Central memory CD8-positive, alpha-beta T cell (primary cell): ENCODE data around the gene SMIM24.
"Not testable (repeated sequence)": the region's sequence is repeated elsewhere in the genome, so short reads cannot be mapped to it uniquely, and the experiment has no call there.

Source experiments
- ATAC-seq: fragments of 150-1000 bp; cut with Tn5 transposase; replicated peaks from 2 replicates; pipeline ENCODE4 v1.10.0; 2022; ENCODE audit warnings: mild to moderate bottlenecking, moderate FRiP score, moderate number of reproducible peaks; ENCODE audit not compliant: poor library complexity, severe bottlenecking; ENCODE audit errors: extremely low read depth
- DNase-seq, 2 donors: peaks; one replicate each; pipeline ENCODE4 v3.0.0; 2021; ENCODE audit warnings: low spot score in 2 of 2
- H3K27ac Mint-ChIP-seq: one replicate; pipeline ENCODE4 v1.8.0; 2022; ENCODE audit warnings: low read depth, mild to moderate bottlenecking, moderate library complexity, mixed read lengths
- H3K27me3 Mint-ChIP-seq: one replicate; pipeline ENCODE4 v1.8.0; 2022; ENCODE audit warnings: mixed read lengths
- H3K36me3 Mint-ChIP-seq: one replicate; pipeline ENCODE4 v1.8.0; 2022; ENCODE audit warnings: mild to moderate bottlenecking, moderate library complexity, mixed read lengths; ENCODE audit not compliant: insufficient read depth
- H3K4me1 Mint-ChIP-seq: one replicate; pipeline ENCODE4 v1.8.0; 2022; ENCODE audit warnings: mixed read lengths
- H3K4me3 Mint-ChIP-seq: one replicate; pipeline ENCODE4 v1.8.0; 2022; ENCODE audit warnings: mild to moderate bottlenecking, moderate library complexity, mixed read lengths
- H3K9me3 Mint-ChIP-seq: one replicate; pipeline ENCODE4 v1.8.0; 2022; ENCODE audit warnings: mixed read lengths

Gene SMIM24

DNA sequence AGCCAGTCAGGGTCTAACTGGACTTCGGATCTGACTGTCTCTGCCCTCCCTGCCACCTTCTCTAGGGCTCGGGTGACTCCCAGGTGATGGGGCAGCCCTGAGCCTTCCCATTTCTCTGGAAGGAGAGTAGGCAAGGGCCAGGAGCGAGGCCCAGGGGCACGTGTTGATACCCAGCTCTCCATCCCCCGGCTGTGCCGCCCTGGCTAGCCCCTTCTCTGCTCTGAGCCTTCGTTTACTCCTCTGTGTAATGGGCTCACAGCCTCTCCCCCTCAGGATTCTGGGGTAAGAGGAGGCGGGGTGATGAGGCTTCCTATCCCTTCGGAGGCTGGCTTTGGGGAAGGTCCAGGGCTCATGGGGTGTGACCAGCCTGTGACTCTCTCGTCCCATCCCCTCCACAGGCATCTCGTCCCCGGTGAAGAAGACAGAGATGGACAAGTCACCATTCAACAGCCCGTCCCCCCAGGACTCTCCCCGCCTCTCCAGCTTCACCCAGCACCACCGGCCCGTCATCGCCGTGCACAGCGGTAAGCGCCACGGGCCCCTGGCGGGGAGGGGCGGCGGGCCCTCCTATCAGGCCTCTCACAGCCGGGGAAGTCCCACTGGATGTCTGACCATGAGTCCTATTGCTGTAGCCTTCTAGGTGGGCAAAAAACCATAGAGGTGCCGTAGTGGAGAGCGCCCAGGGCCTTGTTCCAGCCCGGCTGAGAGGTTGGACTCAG, 31.6 kb downstream of the SMIM24 start:
- no peak overlapping the region for H3K27ac Mint-ChIP-seq
- H3K27me3 Mint-ChIP-seq = no peaks in the 10 kb centered on the region
- H3K4me3 Mint-ChIP-seq = no peak overlapping the region
- H3K4me1 Mint-ChIP-seq = peaks cover 3% of the 10 kb centered on the region
- ATAC-seq (no peak), DNase-seq (no peak)
- no peaks in the 10 kb centered on the region for H3K9me3 Mint-ChIP-seq
- H3K36me3 Mint-ChIP-seq = peaks cover 6% of the 10 kb centered on the region

DNA sequence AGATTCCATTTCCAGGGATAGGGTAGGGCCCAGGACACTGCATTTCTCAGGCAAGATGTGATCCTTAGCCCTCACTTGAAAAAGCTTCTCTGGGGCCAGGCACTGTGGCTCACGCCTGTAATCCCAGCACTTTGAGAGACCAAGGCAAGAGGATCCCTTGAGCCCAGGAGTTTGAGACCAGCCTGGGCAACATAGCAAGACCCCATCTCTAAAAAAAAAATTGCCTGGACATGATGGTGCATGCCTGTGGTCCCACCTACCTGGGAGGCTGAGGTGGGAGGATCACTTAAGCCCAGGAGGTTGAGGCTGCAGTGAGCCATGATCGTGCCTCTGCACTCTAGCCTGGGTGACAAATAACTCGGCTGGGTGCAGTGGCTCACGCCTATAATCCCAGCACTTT, 33.7 kb downstream of the SMIM24 start:
- not testable (repeated sequence) for H3K36me3 Mint-ChIP-seq, H3K27me3 Mint-ChIP-seq, ATAC-seq, H3K4me3 Mint-ChIP-seq, H3K4me1 Mint-ChIP-seq, DNase-seq, H3K27ac Mint-ChIP-seq, H3K9me3 Mint-ChIP-seq

DNA sequence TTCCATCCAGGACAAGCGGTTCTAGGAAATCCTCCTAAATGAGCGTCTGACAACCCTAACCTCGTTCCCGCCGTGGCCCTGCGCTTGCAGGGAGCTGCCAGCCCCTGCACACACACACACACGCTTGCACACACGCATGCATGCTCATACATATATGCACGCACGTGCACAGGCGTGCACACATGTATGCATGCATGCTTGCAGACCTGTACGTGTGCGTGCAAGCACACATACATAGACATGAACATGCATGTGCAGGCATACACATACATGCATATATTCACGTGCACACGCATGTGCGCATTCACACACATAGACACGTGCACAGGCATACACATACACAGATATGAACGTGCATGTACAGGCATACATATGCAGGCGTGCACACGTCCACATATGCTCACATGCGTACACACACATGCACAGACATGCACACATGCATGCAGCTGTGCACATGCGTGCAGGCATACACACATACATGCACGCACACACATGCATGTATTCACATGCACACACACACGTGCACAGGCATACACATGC, 35.6 kb downstream of the SMIM24 start:
- Mint-ChIP-seq H3K4me3 (no peak overlapping the region), H3K27me3 (no peaks in the 10 kb centered on the region), H3K36me3 (peaks cover 3% of the 10 kb centered on the region), H3K4me1 (peaks cover 8% of the 10 kb centered on the region), H3K9me3 (no peaks in the 10 kb centered on the region), H3K27ac (no peak overlapping the region)
- DNase-seq (no peak), ATAC-seq (no peak)

DNA sequence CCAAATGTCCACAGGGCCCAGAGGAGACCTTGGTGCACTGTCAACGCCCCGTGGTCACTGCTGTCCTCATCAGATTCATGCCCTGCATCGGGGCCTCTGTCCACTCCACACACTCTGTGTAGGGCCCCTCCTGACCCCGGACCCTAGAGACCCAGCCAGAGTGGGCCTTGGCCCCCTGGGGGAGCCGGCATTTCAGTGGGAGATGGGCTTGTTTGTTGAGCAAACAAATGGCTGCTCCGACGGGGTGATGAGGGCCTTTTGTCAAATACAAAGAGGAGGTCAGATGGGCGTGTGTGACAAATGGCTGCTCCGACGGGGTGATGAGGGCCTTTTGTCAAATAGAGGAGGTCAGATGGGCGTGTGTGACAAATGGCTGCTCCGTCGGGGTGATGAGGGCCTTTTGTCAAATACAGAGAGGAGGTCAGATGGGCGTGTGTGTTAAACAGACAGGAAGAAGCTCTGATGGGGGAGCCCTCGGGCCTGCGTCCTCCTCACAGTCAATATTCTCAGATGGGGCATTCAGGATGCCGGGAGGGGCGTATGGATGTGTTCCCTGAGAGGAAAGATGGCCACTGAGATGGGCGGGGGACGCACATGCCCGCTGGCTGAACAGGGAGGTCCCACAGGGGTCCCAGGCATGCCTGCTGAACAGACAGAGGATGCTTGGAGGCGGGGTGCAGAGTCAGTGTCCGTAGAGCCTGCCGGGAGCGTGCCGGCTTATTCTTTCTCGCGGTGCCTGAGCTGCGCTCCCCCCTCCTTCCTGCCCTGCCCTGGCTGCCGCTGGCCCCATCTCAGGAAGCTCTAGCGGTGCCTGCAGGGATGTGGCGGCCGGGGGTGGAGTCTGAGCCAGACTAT, 36.3 kb downstream of the SMIM24 start:
- Mint-ChIP-seq H3K36me3 (peaks cover 2% of the 10 kb centered on the region), H3K27ac (peak overlapping the region; percentile 56)
- no peak for DNase-seq

DNA sequence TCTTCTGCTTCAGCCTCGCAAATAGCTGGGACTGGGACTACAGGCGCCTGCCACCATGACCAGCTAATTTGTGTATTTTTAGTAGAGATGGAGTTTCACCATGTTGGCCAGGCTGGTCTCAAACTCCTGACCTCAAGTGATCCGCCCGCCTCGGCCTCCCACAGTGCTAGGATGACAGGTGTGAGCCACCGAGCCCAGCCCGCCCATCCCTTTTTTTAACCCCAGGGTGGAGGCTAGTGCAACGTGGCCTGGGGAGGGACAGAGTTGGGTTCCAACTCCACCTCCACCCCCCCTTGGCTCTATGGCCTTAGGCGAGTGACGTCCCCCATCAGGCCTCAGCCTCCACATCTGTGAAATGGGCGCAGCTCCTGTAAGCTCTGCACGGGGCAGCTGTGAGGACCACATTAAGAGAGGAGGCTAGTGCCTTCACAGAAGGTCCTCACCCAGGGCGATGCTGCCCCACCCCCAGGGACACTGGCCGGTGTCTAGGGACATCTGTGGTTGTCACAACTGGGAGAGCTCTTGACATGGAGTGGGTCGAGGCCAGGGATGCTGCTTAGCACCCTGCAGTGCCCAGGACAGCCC, 37.7 kb downstream of the SMIM24 start:
- DNase-seq (no peak), ATAC-seq (no peak)
- no peaks in the 10 kb centered on the region for H3K9me3 Mint-ChIP-seq
- peaks cover 8% of the 10 kb centered on the region for H3K4me1 Mint-ChIP-seq
- peaks cover 1% of the 10 kb centered on the region for H3K36me3 Mint-ChIP-seq
- no peak overlapping the region for H3K4me3 Mint-ChIP-seq
- no peaks in the 10 kb centered on the region for H3K27me3 Mint-ChIP-seq
- no peak overlapping the region for H3K27ac Mint-ChIP-seq

More for the DNA sequence above, 36.3 kb downstream of the SMIM24 start:
- no peak for ATAC-seq
- no peak overlapping the region for H3K4me3 Mint-ChIP-seq
- peaks cover 8% of the 10 kb centered on the region for H3K4me1 Mint-ChIP-seq
- no peaks in the 10 kb centered on the region for H3K9me3 Mint-ChIP-seq
- H3K27me3 Mint-ChIP-seq = no peaks in the 10 kb centered on the region

DNA sequence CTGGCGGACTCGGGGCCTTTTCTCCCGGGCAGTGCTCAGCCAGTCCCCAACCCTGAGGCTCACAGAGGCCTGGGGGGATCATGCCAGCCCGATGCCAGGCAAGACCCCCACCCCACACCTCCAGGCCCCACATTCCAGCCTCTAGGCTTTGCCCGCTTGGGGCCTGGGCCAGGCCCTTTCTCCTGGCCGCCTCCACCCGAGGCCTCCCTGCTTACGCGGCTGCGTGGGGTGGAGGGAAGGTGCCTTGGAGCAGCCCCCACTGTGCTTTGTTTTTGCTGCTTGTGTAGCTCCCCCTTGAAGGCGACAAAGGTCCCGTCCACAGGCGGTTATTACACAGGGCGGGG, 38.4 kb downstream of the SMIM24 start:
- no peaks in the 10 kb centered on the region for H3K27me3 Mint-ChIP-seq
- peaks cover 1% of the 10 kb centered on the region for H3K36me3 Mint-ChIP-seq
- ATAC-seq (no peak), DNase-seq (no peak)
- no peak overlapping the region for H3K27ac Mint-ChIP-seq
- H3K4me1 Mint-ChIP-seq = peaks cover 8% of the 10 kb centered on the region
- H3K4me3 Mint-ChIP-seq = no peak overlapping the region
- H3K9me3 Mint-ChIP-seq = no peaks in the 10 kb centered on the region

DNA sequence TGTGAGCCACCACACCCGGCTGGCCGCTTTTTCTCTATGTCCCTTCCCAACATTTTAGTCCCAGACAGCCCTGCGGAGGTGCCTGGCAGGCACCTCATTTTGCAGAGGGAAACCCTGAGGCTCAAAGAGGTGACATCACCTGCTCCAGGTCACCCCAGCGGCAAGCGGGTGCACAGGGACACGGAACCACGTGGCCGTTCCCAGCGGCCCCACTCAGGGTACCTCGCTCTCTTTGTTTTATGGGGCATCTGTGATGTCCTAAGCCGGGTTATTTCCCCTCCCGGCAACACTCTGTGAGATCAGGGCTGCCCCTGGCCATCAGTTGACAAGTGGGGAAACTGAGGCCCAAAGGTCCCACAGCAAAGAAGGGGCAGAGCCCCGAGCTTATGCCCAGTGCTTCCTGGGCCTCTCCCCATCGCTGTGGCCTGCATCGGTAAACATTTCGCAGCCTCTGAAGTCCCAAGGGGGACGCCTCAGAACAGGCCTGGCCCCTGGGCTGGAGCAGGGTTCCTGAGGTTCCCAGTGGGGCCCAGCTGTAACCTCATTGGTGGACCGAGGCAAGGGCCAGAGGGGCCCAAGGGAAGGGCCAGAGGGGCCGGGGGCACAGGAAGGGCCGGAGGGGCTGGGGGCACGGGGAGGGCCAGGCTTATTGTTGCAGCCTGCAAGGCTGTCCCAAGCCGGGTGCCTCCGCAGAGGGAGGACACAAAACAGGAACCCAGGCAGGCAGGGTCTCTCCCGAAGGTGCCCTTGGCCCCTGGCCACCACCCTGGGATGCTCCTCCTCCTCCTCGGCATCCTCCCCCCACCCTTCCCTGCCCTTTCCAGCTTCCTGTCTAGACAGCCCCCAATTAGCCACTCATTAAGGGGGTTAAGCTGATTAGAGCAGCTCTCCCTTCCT, 39.0 kb downstream of the SMIM24 start:
- Mint-ChIP-seq H3K27ac (no peak overlapping the region), H3K36me3 (peaks cover 1% of the 10 kb centered on the region), H3K4me3 (no peak overlapping the region), H3K27me3 (no peaks in the 10 kb centered on the region), H3K9me3 (no peaks in the 10 kb centered on the region), H3K4me1 (peaks cover 8% of the 10 kb centered on the region)
- ATAC-seq (no peak), DNase-seq (no peak)

DNA sequence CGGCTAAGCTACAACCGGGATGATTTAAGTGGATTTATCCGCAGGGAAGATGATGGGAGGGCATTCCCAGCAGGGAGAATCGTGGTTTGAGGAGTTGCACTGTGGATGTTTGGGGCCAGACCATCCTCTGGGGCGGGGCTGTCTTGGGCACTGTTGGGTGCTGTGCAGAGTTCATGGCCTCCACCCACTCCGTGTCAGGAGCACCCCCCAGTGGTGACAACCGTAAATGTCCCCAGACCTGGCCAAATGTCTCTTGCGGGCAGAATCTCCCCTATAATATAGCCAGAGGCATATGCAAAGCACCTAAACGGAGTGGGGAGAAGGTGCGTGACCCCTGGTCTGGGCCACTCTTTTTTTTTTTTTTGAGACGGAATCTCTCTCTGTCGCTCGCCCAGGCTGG, 40.2 kb downstream of the SMIM24 start:
- Mint-ChIP-seq H3K27ac (no peak overlapping the region), H3K36me3 (peaks cover 1% of the 10 kb centered on the region), H3K27me3 (no peaks in the 10 kb centered on the region), H3K4me1 (peaks cover 16% of the 10 kb centered on the region), H3K4me3 (no peak overlapping the region), H3K9me3 (no peaks in the 10 kb centered on the region)
- DNase-seq = peak; percentile 38 to 42
- ATAC-seq = peak; percentile 20

DNA sequence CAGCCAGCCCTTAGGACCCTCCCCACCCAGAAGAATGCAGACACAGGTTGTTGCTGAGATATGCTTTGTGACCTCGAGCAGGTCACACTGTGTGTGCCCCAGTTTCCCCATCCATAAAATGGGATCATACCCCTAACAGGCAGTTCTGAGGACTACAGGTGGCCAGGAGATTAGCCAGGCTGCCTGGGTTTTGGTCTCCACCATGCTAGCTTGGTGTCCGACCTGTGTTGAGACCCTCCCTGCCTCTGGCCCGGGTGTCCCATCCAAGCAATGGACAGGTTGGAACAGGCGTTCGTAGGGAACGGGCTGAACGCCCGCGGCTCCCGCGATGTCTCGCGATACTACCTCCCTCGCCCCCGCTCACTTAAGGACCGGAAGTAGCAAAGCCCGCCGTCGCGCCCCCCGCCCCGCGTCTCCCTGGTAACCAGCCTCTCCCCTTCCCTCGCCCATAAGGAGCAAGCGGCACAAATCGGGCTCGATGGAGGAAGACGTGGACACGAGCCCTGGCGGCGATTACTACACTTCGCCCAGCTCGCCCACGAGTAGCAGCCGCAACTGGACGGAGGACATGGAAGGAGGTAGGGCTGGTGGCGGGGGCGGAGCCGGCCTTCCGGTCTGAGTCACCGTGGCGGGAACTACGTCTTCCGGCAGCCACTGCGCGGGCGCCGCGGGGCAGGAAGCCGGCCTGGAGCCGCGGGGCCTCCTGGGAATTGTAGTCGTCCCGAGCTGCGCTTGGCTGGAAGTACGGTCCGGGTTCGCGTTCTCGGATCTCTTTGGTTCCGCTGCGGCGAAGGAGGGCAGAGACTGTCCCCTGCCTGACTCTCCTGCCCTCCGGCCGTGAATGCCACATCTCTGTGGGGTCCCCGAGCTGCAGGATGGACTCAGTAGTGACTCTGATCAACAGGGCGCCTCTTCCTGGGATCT, 45.4 kb downstream of the SMIM24 start:
- H3K9me3 Mint-ChIP-seq = no peaks in the 10 kb centered on the region
- H3K4me3 Mint-ChIP-seq = peak overlapping the region; percentile 96
- peaks cover 7% of the 10 kb centered on the region for H3K36me3 Mint-ChIP-seq
- DNase-seq (peak; percentile 94 to 95), ATAC-seq (peak; percentile 99)
- H3K4me1 Mint-ChIP-seq = peaks cover 21% of the 10 kb centered on the region
- peak overlapping the region; percentile 97 for H3K27ac Mint-ChIP-seq
- H3K27me3 Mint-ChIP-seq = no peaks in the 10 kb centered on the region

DNA sequence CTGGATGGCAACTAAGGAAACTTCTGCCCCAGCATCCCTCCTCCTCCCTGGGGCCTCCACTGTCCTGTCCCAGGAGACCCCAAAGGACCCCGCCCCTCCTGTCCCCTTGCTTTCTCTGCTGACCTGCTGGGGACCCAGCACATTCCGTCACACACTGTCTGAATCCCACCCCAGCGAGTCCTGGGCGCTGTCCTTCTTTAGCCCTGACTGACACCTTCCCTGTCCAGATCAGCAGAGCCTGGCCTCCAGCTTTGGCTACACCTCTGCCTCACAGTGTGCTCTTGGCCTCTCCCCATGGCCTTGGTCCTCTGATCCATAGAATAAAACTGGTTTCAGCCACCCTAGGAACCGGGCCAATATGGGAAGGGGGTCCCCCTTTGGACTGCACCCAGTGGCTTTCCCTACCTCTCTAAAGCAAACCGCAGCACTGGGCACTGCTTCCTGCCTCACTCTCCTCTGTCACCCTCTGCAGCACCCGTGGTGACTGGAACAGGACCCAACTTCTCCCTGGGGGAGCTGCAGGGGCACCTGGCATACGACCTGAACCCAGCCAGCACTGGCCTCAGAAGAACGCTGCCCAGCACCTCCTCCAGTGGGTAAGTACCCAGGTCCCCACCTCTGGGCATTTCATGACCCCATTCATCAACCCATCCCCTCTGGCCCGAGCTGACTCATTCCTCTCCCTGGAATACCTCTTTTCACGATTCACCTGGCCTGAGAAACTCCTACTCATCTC, 46.4 kb downstream of the SMIM24 start:
- Mint-ChIP-seq H3K9me3 (no peaks in the 10 kb centered on the region), H3K36me3 (peaks cover 7% of the 10 kb centered on the region), H3K27ac (peak overlapping the region; percentile 97), H3K4me3 (peak overlapping the region; percentile 96), H3K4me1 (peaks cover 21% of the 10 kb centered on the region), H3K27me3 (no peaks in the 10 kb centered on the region)
- ATAC-seq (no peak), DNase-seq (no peak)

DNA sequence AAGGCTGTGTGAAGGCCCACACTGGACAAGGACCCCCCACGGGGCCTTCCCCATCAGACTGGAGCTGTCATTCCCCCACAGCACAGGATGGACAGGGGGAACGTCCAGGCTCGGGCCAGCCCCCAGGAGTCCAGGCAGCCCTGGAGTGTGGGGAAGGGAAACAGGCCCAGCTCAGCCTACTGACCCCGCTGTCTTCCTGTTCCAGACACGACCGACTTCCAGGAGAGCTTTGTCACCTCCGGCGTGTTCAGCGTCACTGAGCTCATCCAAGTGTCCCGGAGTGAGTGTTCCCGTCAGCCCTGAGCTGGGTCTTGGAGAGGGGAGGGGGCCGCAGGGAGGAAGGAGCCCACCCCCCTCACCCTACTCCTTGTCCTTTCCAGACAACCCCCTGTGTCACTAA, 47.0 kb downstream of the SMIM24 start:
- no peak for ATAC-seq
- H3K27ac Mint-ChIP-seq = no peak overlapping the region
- H3K4me1 Mint-ChIP-seq = peaks cover 21% of the 10 kb centered on the region
- peaks cover 8% of the 10 kb centered on the region for H3K36me3 Mint-ChIP-seq
- no peak overlapping the region for H3K4me3 Mint-ChIP-seq
- H3K27me3 Mint-ChIP-seq = no peaks in the 10 kb centered on the region
- no peaks in the 10 kb centered on the region for H3K9me3 Mint-ChIP-seq
- no peak for DNase-seq
